Stimulated activated CD8-positive, alpha-beta memory T cell treated with anti-CD3 and anti-CD28 coated beads, Interleukin-15, amount 100 ng/mL, for 48 hours (primary cell): Measurements from ENCODE around the gene ANO10.

Experiments
- DNase-seq, 2 donors: peaks; one replicate each; pipeline ENCODE4 v3.0.0-alpha.2; 2020; ENCODE audit warnings: low read depth in 2 of 2

ANO10 gene

DNA sequence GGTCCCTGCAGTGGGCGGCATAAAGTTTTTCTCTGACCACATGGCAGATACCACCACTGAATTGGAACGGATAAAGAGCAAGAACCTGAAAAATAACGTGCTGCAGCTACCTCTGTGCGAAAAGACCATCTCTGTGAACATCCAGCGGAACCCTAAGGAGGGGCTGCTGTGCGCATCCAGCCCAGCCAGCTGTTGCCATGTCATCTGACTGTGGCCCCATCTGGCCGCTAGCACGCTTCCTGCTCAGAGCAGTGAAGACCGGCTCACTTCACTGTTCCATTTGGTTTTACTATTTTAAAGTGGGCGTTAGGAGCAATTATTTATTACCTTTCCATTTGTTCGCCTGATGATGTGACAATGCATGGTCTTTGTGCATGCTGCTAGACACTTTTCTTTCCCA is 273.5 kb downstream of the ANO10 start:
- DNase-seq: no peak

GRCh38 chr3:43347774-43348173 is 274.0 kb downstream of the ANO10 start:
- no peak for DNase-seq

GRCh38 chr3:43346978-43347749 is 274.6 kb downstream of the ANO10 start:
- DNase-seq: peak; percentile 31 to 35

GRCh38 chr3:43345877-43346276 is 275.9 kb downstream of the ANO10 start:
- DNase-seq: peak; percentile 8 to 14

DNA sequence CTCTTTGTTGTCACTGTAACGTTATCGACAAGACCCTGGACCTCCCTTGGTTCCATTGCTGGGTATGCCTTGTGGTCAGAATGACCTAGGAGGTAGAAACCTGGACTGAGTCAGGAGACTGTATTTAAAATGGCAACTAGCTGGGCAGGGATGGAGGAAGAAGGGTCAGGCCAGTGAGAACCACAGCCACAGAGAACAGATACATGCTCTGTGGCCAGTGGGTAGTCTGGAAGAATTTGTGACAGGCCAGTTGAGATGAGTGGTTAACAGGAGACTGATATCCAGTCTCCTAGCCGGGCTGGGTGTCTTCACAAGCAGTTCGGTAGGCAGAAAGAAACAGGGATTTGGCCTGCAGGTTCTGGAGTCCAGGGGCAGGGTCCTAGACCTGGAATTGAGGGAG is 276.6 kb downstream of the ANO10 start:
- DNase-seq: no peak

DNA sequence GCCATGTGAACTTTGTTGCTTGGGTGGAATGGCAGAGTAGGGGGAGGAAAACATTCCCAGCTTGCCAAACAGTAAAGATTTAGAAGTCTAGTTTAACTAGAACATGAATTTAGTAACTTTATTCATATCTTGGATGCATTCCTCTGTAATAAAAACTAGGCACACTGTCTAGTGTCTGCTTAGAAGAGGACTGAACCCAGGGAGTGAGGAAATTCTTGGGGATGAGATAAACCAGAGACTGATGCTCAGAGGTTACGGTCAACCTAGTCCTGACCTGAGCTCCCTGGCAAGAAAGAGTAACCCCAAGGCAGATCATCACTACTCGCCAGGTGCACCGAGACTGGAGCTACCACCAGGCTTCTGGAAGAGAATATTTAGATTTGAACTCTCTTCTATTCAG is 277.3 kb downstream of the ANO10 start:
- DNase-seq: no peak

DNA sequence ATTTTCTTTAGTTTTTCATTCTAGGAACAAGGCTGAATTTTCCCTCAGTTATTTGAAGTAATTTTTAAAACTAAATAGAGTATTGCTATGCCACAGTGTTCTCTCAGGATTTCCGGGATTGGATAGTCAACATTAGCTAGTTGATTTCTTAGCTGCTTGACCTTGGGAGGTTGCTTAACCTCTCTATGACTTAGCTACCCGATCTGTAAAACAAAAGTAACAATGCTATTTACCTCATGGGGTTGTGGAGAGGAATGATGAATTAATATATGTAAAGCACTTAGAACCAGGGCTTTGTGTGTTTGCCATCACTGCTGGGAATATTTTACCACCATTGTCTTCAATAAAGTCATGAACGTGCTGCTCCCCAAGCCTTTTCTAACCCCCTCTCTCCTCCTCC is 278.0 kb downstream of the ANO10 start:
- no peak for DNase-seq

GRCh38 chr3:43343185-43343584 is 278.6 kb downstream of the ANO10 start:
- no peak for DNase-seq

DNA sequence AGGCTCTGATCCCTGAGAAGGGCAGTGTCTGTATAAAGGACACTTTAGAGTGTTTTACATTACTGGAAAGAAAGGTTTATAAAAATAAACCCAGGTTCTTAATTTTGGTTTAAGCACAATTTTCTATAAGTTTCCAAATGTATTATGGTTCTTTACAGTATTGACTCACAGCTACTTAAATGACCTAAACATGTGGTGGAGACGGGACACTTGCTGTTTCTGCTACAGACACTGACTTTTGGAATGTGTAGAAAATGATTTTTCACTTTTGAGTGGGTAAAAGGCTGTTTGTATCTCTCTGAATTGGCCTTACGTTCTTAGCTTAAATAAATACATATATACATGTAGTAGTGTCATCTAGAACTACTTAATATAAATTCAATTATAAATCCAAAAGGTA is 280.0 kb downstream of the ANO10 start:
- no peak for DNase-seq

GRCh38 chr3:43340403-43340802 is 281.4 kb downstream of the ANO10 start:
- no peak for DNase-seq

GRCh38 chr3:43338295-43338694 is 283.5 kb downstream of the ANO10 start:
- no peak for DNase-seq

DNA sequence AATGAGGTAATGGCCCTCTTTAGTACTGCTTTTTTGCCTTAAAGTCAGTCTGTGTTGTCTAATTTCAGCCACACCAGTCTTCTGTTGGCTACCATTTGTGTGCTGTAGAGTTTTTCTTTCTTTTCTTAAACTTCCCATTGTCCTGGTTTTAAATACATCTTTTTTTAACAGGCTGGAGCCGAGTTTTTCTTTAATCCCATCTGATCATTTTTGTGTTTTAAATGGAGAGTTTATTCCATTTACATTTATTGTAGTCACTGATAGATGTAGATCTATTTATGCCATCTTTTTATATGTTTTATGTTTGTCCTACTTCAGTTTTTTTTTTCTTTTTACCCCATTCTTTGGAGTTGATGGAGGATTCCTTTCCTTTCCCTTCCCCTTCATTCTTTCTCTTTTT is 286.0 kb downstream of the ANO10 start:
- DNase-seq: no peak

- DNase-seq: no peak
Observed at GRCh38 chr3:43334976-43335375, 286.8 kb downstream of the ANO10 start.

- no peak for DNase-seq
Observed at GRCh38 chr3:43331381-43331780, 290.4 kb downstream of the ANO10 start.

DNA sequence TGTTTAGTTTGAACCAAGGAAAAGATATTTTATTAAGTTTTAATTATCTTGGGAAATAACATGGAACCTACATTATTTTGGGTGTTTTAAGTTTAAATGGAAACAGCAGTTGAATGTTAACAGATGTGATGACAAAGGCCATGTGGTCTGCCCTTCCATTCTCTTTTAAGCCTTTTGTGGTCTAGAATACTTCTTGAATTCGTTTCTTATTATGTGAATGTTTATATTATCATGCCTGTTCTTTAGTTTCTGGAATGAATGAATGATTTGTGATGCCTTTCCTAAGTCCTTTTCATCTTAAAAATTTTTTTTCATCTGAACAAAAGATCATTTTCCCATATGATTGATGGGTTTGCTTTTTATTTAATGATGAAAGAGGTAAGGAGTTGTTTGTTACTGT is 290.8 kb downstream of the ANO10 start:
- DNase-seq: no peak

- no peak for DNase-seq
Observed at GRCh38 chr3:43328653-43329052, 293.2 kb downstream of the ANO10 start.

DNA sequence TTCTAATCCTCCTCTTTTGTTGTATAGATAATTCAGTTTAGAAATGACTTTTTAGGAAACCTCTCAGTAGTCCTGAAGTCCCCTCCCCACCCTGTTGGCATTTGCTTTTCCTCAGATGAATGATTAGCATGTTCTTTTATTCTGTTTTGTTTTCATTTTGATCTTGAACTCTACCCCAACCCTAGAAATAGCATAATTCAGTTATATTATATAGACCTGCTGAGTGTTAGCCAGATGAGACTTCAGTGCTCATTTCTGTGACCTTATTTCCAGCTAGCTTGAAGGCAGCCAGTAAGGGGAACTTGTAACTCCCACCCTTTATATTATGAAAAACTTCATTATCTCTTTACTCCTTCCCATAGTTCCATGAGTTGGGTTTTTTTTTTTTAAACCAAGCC is 294.2 kb downstream of the ANO10 start:
- DNase-seq: no peak

GRCh38 chr3:43326891-43327581 is 294.8 kb downstream of the ANO10 start:
- no peak for DNase-seq

- DNase-seq: no peak
Observed at GRCh38 chr3:43323541-43323940, 298.3 kb downstream of the ANO10 start.

DNA sequence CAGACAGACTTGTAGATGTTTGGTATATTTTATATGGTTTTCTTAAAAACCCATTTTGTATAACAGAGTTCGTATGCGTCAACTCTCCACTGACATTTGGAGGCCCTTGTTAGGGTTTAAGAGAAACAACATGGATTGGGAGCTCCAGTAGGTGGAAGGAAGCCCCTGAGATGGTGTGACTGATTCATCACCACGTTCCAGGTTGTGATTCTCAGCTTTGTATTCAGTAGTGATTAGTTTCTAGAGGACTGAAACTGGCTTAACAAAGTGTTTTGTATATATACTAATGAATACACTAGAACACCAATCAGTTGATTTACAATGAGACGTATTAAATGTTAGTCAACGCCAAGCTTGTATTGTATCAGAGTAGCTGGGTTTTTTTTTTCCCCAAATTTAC is 301.5 kb downstream of the ANO10 start:
- no peak for DNase-seq

- no peak for DNase-seq
Observed at GRCh38 chr3:43319794-43320193, 302.0 kb downstream of the ANO10 start.

DNA sequence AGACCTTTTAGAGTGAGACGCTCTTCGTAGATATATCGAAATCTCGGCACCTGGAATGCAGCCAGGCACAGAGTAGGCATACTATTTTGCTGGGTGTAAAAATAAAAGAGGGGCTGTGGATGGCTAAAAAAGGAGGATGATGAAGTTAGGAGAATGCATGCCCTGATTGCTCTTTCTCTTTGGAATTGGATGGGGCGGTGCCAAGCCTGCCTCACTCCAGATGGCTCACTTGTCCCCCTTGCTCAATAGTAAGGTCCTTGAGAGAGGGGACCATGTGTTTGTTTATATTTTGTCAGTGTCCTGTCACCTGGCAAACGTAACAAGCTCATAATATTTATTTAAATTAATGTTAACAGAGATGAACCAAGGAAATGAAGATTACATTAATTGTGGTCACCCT is 302.4 kb downstream of the ANO10 start:
- DNase-seq: no peak

- DNase-seq: no peak
Observed at GRCh38 chr3:43317461-43318316, 304.1 kb downstream of the ANO10 start.
